HEK293 (cell line): ENCODE data around the gene CYRIA.

ENCODE experiments used
- CTCF ChIA-PET: fragments of 350-600 bp; formaldehyde crosslinking; extraction: SDS; loops from one replicate; lab custom pipeline; 2021; ENCODE audit warnings: antibody characterized with exemption; lab: Yijun Ruan, JAX
- POLR2A ChIA-PET: fragments of 300-600 bp; formaldehyde crosslinking; extraction: SDS; loops from one replicate; lab custom pipeline; 2020; ENCODE audit warnings: antibody characterized with exemption, inconsistent platforms; lab: Yijun Ruan, JAX
- H3K27ac ChIP-seq: fragments of 200-500 bp; sonication (Bioruptor generic); 2 replicates; pipeline ENCODE4 v1.5.1; 2014; ENCODE audit warnings: low read depth, low read length, control low read depth, inconsistent platforms; ENCODE audit errors: extremely low read depth
- H3K36me3 ChIP-seq, 2 experiments: fragments of 200-500 bp in 1 of 2; sonication (Bioruptor generic) in 1 of 2; 1 replicate in 1 of 2; 2 replicates in 1 of 2; pipeline ENCODE4 v1.5.1; 2014 to 2017; ENCODE audit warnings: inconsistent platforms in 2 of 2, low read length in 2 of 2; ENCODE audit not compliant: control insufficient read depth in 2 of 2, insufficient read depth in 1 of 2
- H3K4me1 ChIP-seq: fragments of 200-500 bp; sonication (Bioruptor generic); 2 replicates; pipeline ENCODE4 v1.5.1; 2014; ENCODE audit warnings: mild to moderate bottlenecking, low read length, inconsistent platforms; ENCODE audit not compliant: control insufficient read depth, insufficient read depth
- H3K4me3 ChIP-seq: 2 replicates; pipeline ENCODE4 v1.5.1; 2011; ENCODE audit warnings: low read depth, mild to moderate bottlenecking, control low read depth, low read length, moderate library complexity
- H3K9me3 ChIP-seq: fragments of 200-500 bp; sonication (Bioruptor generic); 2 replicates; pipeline ENCODE4 v1.5.1; 2014; ENCODE audit warnings: low read depth, low read length, inconsistent platforms; ENCODE audit not compliant: control insufficient read depth, insufficient read depth
- GLI4 ChIP-seq: fragments of 450-650 bp; formaldehyde crosslinking; IDR thresholded peaks from 2 replicates; pipeline ENCODE4 v1.5.1; 2016; ENCODE audit warnings: missing biosample characterization, missing genetic modification characterization
- GLIS2 ChIP-seq: fragments of 450-650 bp; formaldehyde crosslinking; IDR thresholded peaks from 2 replicates; pipeline ENCODE4 v1.5.1; 2016; ENCODE audit warnings: missing biosample characterization, missing genetic modification characterization
- KLF7 ChIP-seq: fragments of 450-650 bp; formaldehyde crosslinking; IDR thresholded peaks from 2 replicates; pipeline ENCODE4 v1.5.1; 2016; ENCODE audit warnings: missing biosample characterization, missing genetic modification characterization, borderline replicate concordance
- REPIN1 ChIP-seq: fragments of 450-650 bp; formaldehyde crosslinking; IDR thresholded peaks from 2 replicates; pipeline ENCODE4 v1.5.1; 2017; ENCODE audit warnings: missing biosample characterization, missing genetic modification characterization, low read depth
- SALL2 ChIP-seq: fragments of 450-650 bp; formaldehyde crosslinking; IDR thresholded peaks from 2 replicates; pipeline ENCODE4 v1.5.0; 2017; ENCODE audit warnings: missing biosample characterization, mild to moderate bottlenecking, missing genetic modification characterization, borderline replicate concordance
- ZBTB49 ChIP-seq: fragments of 450-650 bp; formaldehyde crosslinking; IDR thresholded peaks from 2 replicates; pipeline ENCODE4 v1.5.1; 2016; ENCODE audit warnings: missing biosample characterization, missing genetic modification characterization, low read depth
- ZNF112 ChIP-seq: fragments of 450-650 bp; formaldehyde crosslinking; IDR thresholded peaks from 2 replicates; pipeline ENCODE4 v1.5.0; 2017; ENCODE audit warnings: missing biosample characterization, missing genetic modification characterization
- ZNF174 ChIP-seq: fragments of 450-650 bp; formaldehyde crosslinking; IDR thresholded peaks from 2 replicates; pipeline ENCODE4 v1.5.0; 2017; ENCODE audit warnings: missing biosample characterization, mild to moderate bottlenecking, missing genetic modification characterization
- ZNF202 ChIP-seq: fragments of 450-650 bp; formaldehyde crosslinking; IDR thresholded peaks from 2 replicates; pipeline ENCODE4 v1.5.1; 2016; ENCODE audit warnings: missing biosample characterization, missing genetic modification characterization, borderline replicate concordance
- ZNF266 ChIP-seq: fragments of 450-650 bp; formaldehyde crosslinking; IDR thresholded peaks from 2 replicates; pipeline ENCODE4 v1.5.1; 2016; ENCODE audit warnings: missing biosample characterization, missing genetic modification characterization, low read depth
- ZNF354C ChIP-seq: fragments of 450-650 bp; formaldehyde crosslinking; IDR thresholded peaks from 2 replicates; pipeline ENCODE4 v1.5.1; 2016; ENCODE audit warnings: missing biosample characterization, missing genetic modification characterization, low read depth, borderline replicate concordance
- ZNF404 ChIP-seq: fragments of 450-650 bp; formaldehyde crosslinking; IDR thresholded peaks from 2 replicates; pipeline ENCODE4 v1.5.1; 2017; ENCODE audit warnings: missing biosample characterization, missing genetic modification characterization
- ZNF48 ChIP-seq: fragments of 450-650 bp; formaldehyde crosslinking; IDR thresholded peaks from 2 replicates; pipeline ENCODE4 v1.5.1; 2016; ENCODE audit warnings: missing biosample characterization, missing genetic modification characterization
- ZNF518A ChIP-seq: fragments of 450-650 bp; formaldehyde crosslinking; conservative IDR thresholded peaks from 2 replicates; pipeline ENCODE4 v1.5.1; 2016; ENCODE audit warnings: low read depth, missing biosample characterization, missing genetic modification characterization
- ZNF544 ChIP-seq: fragments of 450-650 bp; formaldehyde crosslinking; IDR thresholded peaks from 2 replicates; pipeline ENCODE4 v1.5.0; 2017; ENCODE audit warnings: missing biosample characterization, missing genetic modification characterization
- ZNF629 ChIP-seq: fragments of 450-650 bp; formaldehyde crosslinking; IDR thresholded peaks from 2 replicates; pipeline ENCODE4 v1.5.1; 2017; ENCODE audit warnings: missing biosample characterization, missing genetic modification characterization
- ZNF654 ChIP-seq: fragments of 450-650 bp; formaldehyde crosslinking; IDR thresholded peaks from 2 replicates; pipeline ENCODE4 v1.5.1; 2016; ENCODE audit warnings: low read depth, missing biosample characterization, missing genetic modification characterization
- ZNF747 ChIP-seq: fragments of 450-650 bp; formaldehyde crosslinking; IDR thresholded peaks from 2 replicates; pipeline ENCODE4 v1.5.1; 2016; ENCODE audit warnings: missing biosample characterization, missing genetic modification characterization
- ZNF768 ChIP-seq: fragments of 450-650 bp; formaldehyde crosslinking; IDR thresholded peaks from 2 replicates; pipeline ENCODE4 v1.5.1; 2018; ENCODE audit warnings: missing biosample characterization, mild to moderate bottlenecking, missing genetic modification characterization
- ZNF776 ChIP-seq: fragments of 450-650 bp; formaldehyde crosslinking; IDR thresholded peaks from 2 replicates; pipeline ENCODE4 v1.5.0; 2017; ENCODE audit warnings: missing biosample characterization, missing genetic modification characterization, borderline replicate concordance
- TF ChIP-seq, protein P1 (sequence below): fragments of 450-650 bp; formaldehyde crosslinking; IDR thresholded peaks from 2 replicates; pipeline ENCODE4 v1.5.1; 2016; ENCODE audit warnings: missing biosample characterization, missing genetic modification characterization
- TF ChIP-seq, protein P2 (sequence below): fragments of 450-650 bp; formaldehyde crosslinking; IDR thresholded peaks from 2 replicates; pipeline ENCODE4 v1.5.1; 2016; ENCODE audit warnings: missing biosample characterization, missing genetic modification characterization

Gene CYRIA

GRCh38 chr2:16654833-16655444, 10.7 kb downstream of the CYRIA start:
- Histone ChIP-seq H3K27ac (no peak overlapping the region), H3K4me1 (no peaks in the 10 kb centered on the region), H3K36me3 (no peaks in the 10 kb centered on the region), H3K9me3 (no peaks in the 10 kb centered on the region), H3K4me3 (no peak overlapping the region)
- POLR2A ChIA-PET: no interaction called here
- CTCF ChIA-PET: no interaction called here
- TF ChIP-seq ZNF266 (tag by site-specific recombination) (no peak), ZNF518A (tag by site-specific recombination) (no peak), ZNF202 (tag by site-specific recombination) (no peak), ZNF776 (tag by site-specific recombination) (no peak)

DNA sequence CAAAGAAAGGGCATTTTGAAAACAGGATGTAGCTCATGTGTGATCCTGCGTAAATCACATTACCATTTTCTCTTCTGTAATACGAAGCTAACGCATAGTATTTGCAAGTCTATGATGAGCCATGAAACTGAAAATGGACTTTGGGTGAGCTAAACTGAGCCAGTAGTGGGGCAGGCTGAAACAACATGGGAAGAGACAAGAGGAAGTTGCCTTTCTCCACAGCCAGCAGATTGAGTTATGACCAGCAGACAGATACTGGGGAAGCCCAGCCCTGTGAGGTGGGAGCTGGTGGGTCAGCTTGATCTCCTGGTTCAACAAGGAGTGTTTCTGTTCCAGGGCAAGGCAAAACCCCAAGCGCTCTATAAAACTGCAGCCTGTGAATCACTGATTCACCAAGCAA, 11.8 kb downstream of the CYRIA start:
- H3K4me3 ChIP-seq: no peak overlapping the region
- H3K36me3 ChIP-seq: no peaks in the 10 kb centered on the region
- no peak overlapping the region for H3K27ac ChIP-seq
- H3K4me1 ChIP-seq: no peaks in the 10 kb centered on the region
- ChIA-PET CTCF (interaction anchor here (0.6 to 1.0 kb wide), 3 partner anchors 40 to 912 kb away, joined by 3 read pairs; no protein-coding TSS in a partner anchor), POLR2A (no interaction called here)
- H3K9me3 ChIP-seq: no peaks in the 10 kb centered on the region
- TF ChIP-seq ZNF654 (no peak), ZNF112 (tag by site-specific recombination) (no peak), ZNF404 (tag by site-specific recombination) (no peak), ZBTB49 (tag by site-specific recombination) (no peak), GLI4 (tag by site-specific recombination) (no peak), ZNF629 (tag by site-specific recombination) (no peak), KLF7 (tag by site-specific recombination) (no peak), ZNF48 (tag by site-specific recombination) (no peak), REPIN1 (tag by site-specific recombination) (no peak), GLIS2 (tag by site-specific recombination) (no peak), ZNF768 (tag by site-specific recombination) (no peak), ZNF174 (no peak), ZNF354C (no peak), ZNF544 (tag by site-specific recombination) (no peak), SALL2 (tag by site-specific recombination) (no peak), ZNF747 (tag by site-specific recombination) (no peak)
- TF ChIP-seq, protein P1, sequence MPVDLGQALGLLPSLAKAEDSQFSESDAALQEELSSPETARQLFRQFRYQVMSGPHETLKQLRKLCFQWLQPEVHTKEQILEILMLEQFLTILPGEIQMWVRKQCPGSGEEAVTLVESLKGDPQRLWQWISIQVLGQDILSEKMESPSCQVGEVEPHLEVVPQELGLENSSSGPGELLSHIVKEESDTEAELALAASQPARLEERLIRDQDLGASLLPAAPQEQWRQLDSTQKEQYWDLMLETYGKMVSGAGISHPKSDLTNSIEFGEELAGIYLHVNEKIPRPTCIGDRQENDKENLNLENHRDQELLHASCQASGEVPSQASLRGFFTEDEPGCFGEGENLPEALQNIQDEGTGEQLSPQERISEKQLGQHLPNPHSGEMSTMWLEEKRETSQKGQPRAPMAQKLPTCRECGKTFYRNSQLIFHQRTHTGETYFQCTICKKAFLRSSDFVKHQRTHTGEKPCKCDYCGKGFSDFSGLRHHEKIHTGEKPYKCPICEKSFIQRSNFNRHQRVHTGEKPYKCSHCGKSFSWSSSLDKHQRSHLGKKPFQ (tag by site-specific recombination): no peak
- TF ChIP-seq, protein P2, sequence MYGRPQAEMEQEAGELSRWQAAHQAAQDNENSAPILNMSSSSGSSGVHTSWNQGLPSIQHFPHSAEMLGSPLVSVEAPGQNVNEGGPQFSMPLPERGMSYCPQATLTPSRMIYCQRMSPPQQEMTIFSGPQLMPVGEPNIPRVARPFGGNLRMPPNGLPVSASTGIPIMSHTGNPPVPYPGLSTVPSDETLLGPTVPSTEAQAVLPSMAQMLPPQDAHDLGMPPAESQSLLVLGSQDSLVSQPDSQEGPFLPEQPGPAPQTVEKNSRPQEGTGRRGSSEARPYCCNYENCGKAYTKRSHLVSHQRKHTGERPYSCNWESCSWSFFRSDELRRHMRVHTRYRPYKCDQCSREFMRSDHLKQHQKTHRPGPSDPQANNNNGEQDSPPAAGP (tag by site-specific recombination): no peak
